Smooth muscle cell (in vitro differentiated cells): ENCODE data around the gene ZNF629. TPM values are rescaled to one million over a fixed set of nuclear protein-coding genes. Genes with fewer than 3 reads are reported as not detected.
"Not testable (repeated sequence)": the region's sequence is repeated elsewhere in the genome, so short reads cannot be mapped to it uniquely, and the experiment has no call there.

Source experiments
- DNase-seq: peaks from one replicate; lab custom pipeline; 2025; ENCODE audit not compliant: unreplicated experiment; lab: John Stamatoyannopoulos, UW
- H2AFZ ChIP-seq: fragments of 200-600 bp; sonication (generic); 2 replicates; pipeline ENCODE4 v1.6.0; 2016; ENCODE audit warnings: antibody characterized with exemption, low read depth, mild to moderate bottlenecking
- H3F3A ChIP-seq: fragments of 200-600 bp; sonication (generic); 2 replicates; pipeline ENCODE4 v1.6.0; 2017; ENCODE audit warnings: antibody characterized with exemption, low read depth
- H3K27ac ChIP-seq: fragments of 200-600 bp; sonication (generic); 2 replicates; pipeline ENCODE4 v1.5.1; 2016; ENCODE audit warnings: low read depth, mild to moderate bottlenecking
- H3K27me3 ChIP-seq: fragments of 200-600 bp; sonication (generic); 2 replicates; pipeline ENCODE4 v1.6.1; 2016; ENCODE audit warnings: low read depth, mild to moderate bottlenecking
- H3K36me3 ChIP-seq: fragments of 200-600 bp; sonication (generic); 2 replicates; pipeline ENCODE4 v1.5.1; 2016; ENCODE audit warnings: low read depth
- H3K4me1 ChIP-seq: fragments of 200-600 bp; sonication (generic); 2 replicates; pipeline ENCODE4 v1.5.1; 2016; ENCODE audit warnings: low read depth
- H3K4me2 ChIP-seq: fragments of 200-600 bp; sonication (generic); 2 replicates; pipeline ENCODE4 v1.6.0; 2016; ENCODE audit warnings: mild to moderate bottlenecking
- H3K4me3 ChIP-seq: fragments of 200-600 bp; sonication (generic); 2 replicates; pipeline ENCODE4 v1.5.1; 2016; ENCODE audit warnings: mild to moderate bottlenecking
- H3K79me2 ChIP-seq: fragments of 200-600 bp; sonication (generic); 2 replicates; pipeline ENCODE4 v1.6.0; 2016; ENCODE audit warnings: low read depth, mild to moderate bottlenecking
- H3K9ac ChIP-seq: fragments of 200-600 bp; sonication (generic); 2 replicates; pipeline ENCODE4 v1.6.0; 2016; ENCODE audit warnings: low read depth
- H3K9me3 ChIP-seq: fragments of 200-600 bp; sonication (generic); replicated peaks from 2 replicates; pipeline ENCODE4 v1.5.1; 2016; ENCODE audit warnings: low read depth
- H4K20me1 ChIP-seq: fragments of 200-600 bp; sonication (generic); 2 replicates; pipeline ENCODE4 v1.6.0; 2016; ENCODE audit warnings: low read depth
- WGBS: methylation state at CpG from one replicate; pipeline ENCODE4 v1.1.7; 2016; ENCODE audit warnings: low lambda C conversion rate; 5-methylcytosine and 5-hydroxymethylcytosine counted together
- polyA plus RNA-seq: library from polyadenylated mRNA; unstranded; fragments of >200 nt; fragmentation: Nextera tagmentation; extraction: Ambion mirVana; gene quantifications from 2 replicates; pipeline ENCODE4 v1.2.1, GENCODE V29; 2016
- total RNA-seq: library from RNA; depleted of rRNA; stranded (reverse); fragments of >200 nt; gene quantifications from 2 replicates; pipeline ENCODE4 v1.2.3, GENCODE V29; 2014
- TF ChIP-seq, protein P1 (sequence below): fragments of 200-600 bp; sonication (generic); IDR thresholded peaks from 2 replicates; pipeline ENCODE4 v1.5.1; 2017; ENCODE audit warnings: borderline replicate concordance, mild to moderate bottlenecking, antibody characterized with exemption; ENCODE audit not compliant: insufficient read depth, poor library complexity, severe bottlenecking

Gene ZNF629
- total and polyA plus RNA-seq, 2 experiments from 2014 or later: 11.6 to 13.4 TPM

DNA sequence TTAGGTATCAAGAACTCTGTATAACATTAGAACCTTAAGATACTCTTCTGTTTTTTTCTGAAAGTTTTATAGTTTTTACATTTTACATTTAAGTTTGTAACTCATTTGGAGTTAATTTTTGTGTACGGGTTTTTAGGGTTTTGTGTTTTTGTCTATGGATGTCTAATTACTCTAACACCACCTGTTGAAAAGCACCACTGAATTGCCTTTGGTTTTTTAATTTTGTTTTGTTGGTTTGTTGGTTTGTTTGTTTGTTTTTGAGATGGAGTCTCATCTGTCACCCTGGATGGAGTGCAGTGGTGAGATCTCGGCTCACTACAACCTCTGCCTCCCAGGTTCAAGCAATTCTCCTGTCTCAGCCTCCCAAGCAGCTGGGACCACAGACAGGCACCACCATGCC is 29.8 kb upstream of the ZNF629 start:
- Histone ChIP-seq H3K36me3 (no peaks in the 10 kb centered on the region), H3K4me2 (no peak overlapping the region), H4K20me1 (no peaks in the 10 kb centered on the region), H3K79me2 (no peaks in the 10 kb centered on the region), H3K4me3 (no peak overlapping the region), H3K9me3 (no peaks in the 10 kb centered on the region), H3K9ac (no peak overlapping the region), H3F3A (no peaks in the 10 kb centered on the region), H2AFZ (no peak overlapping the region), H3K4me1 (no peaks in the 10 kb centered on the region), H3K27ac (no peak overlapping the region), H3K27me3 (no peaks in the 10 kb centered on the region)
- WGBS: 85% methylated on average over 2 of the region's 2 CpGs
- TF ChIP-seq, protein P1, sequence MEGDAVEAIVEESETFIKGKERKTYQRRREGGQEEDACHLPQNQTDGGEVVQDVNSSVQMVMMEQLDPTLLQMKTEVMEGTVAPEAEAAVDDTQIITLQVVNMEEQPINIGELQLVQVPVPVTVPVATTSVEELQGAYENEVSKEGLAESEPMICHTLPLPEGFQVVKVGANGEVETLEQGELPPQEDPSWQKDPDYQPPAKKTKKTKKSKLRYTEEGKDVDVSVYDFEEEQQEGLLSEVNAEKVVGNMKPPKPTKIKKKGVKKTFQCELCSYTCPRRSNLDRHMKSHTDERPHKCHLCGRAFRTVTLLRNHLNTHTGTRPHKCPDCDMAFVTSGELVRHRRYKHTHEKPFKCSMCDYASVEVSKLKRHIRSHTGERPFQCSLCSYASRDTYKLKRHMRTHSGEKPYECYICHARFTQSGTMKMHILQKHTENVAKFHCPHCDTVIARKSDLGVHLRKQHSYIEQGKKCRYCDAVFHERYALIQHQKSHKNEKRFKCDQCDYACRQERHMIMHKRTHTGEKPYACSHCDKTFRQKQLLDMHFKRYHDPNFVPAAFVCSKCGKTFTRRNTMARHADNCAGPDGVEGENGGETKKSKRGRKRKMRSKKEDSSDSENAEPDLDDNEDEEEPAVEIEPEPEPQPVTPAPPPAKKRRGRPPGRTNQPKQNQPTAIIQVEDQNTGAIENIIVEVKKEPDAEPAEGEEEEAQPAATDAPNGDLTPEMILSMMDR: no peak
- DNase-seq: no peak

DNA sequence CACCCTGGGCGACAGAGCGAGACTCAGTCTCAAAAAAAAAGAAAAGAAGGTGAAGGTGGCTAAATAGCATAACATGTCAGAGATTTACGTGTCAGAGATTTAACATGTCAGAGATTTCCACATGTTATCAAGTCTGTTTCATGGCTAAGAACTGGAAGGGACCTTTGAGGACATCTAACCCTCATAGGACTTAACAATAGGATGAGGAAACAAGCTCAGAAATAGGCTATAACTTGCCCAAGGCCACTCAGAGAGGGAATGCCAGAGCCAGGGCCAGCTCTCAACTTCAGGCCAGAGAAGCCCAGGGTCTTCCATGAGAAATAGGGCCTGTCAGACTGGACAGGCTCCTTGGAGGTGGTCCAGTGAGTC is 26.8 kb upstream of the ZNF629 start:
- Histone ChIP-seq H3K36me3 (no peaks in the 10 kb centered on the region), H3K27ac (no peak overlapping the region), H3K9ac (peak overlapping the region; percentile 17), H3K9me3 (no peaks in the 10 kb centered on the region), H4K20me1 (no peaks in the 10 kb centered on the region), H3K4me2 (peak overlapping the region; percentile 71), H2AFZ (peak overlapping the region; percentile 67), H3F3A (peaks cover 3% of the 10 kb centered on the region), H3K79me2 (no peaks in the 10 kb centered on the region), H3K4me1 (no peaks in the 10 kb centered on the region), H3K27me3 (no peaks in the 10 kb centered on the region), H3K4me3 (peak overlapping the region; percentile 43)
- no peak for DNase-seq
- TF ChIP-seq, protein P1: no peak
- WGBS: 92% methylated on average over 3 of the region's 3 CpGs

DNA sequence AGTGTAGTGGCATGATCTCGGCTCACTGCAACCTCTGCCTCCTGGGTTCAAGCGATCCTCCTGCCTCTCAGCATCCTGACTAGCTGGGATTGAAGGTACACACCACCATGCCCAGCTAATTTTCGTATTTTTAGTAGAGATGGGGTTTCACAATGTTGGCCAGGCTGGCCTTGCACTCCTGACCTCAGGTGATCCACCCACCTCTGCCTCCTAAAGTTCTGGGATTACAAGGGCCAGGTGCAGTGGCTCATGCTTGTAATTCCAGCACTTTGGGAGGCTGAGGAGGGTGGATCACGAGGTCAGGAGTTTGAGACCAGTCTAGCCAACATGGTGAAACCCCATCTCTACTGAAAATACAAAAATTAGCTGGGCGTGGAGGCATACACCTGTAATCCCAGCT is 22.7 kb upstream of the ZNF629 start:
- H3K4me1 ChIP-seq, H3K4me3 ChIP-seq, H3K27ac ChIP-seq, H3K27me3 ChIP-seq, H3K79me2 ChIP-seq, H3K9ac ChIP-seq, H3K9me3 ChIP-seq, DNase-seq, H3K36me3 ChIP-seq, H4K20me1 ChIP-seq, H2AFZ ChIP-seq, H3K4me2 ChIP-seq: not testable (repeated sequence)
- 86% methylated on average over 5 of the region's 5 CpGs for WGBS
- peaks cover 11% of the 10 kb centered on the region for H3F3A ChIP-seq

DNA sequence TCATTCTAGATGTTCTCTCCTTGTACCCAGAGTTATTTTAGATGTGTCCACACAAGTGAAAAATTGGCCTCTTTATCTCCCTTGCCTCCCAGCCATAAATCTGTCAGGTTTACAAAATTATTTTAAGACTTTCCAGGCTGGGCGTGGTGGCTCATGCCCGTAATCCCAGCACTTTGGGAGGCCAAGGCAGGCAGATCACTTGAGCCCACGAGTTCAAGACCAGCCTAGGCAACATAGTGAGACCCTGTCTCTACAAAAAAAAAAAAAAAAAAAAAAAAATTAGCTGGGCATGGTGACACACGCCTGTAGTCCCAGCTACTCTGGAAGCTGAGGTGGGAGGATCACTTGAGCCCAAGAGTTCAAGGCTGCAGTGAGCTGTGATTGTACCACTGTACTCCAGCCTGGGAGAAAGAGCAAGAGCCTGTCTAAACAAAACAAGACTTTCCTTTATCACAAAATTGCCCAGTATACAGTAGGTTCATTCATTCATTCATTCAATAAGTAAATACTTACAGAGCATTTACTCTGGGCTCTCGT is 22.0 kb upstream of the ZNF629 start:
- H3K4me2 ChIP-seq, H4K20me1 ChIP-seq, H3K9ac ChIP-seq, H3K4me3 ChIP-seq, H2AFZ ChIP-seq, DNase-seq, H3K27me3 ChIP-seq, H3K4me1 ChIP-seq, H3K79me2 ChIP-seq, H3K36me3 ChIP-seq, H3K27ac ChIP-seq, H3K9me3 ChIP-seq: not testable (repeated sequence)
- WGBS: 92% methylated on average over 2 of the region's 5 CpGs
- H3F3A ChIP-seq: peaks cover 11% of the 10 kb centered on the region

DNA sequence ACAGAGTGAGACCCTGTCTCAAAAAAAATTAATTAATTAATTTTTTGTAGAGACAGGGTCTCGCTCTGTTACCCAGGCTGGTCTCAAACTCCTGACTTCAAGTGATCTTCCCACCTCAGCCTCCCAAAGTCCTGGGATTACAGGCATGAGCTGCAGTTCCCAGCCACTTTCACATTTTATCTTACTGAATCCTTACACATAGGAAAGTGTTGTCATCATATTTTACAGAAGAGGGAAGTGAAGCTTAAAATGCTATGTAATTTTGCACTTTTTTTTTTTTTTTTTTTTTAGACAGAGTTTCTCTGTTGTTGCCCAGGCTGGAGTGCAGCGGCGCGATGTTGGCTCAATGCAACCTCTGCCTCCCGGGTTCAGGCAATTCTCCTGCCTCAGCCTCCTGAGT is 21.1 kb upstream of the ZNF629 start:
- peaks cover 11% of the 10 kb centered on the region for H3F3A ChIP-seq
- 100% methylated on average over 5 of the region's 5 CpGs for WGBS
- no peaks in the 10 kb centered on the region for H3K36me3 ChIP-seq
- H4K20me1 ChIP-seq: no peaks in the 10 kb centered on the region
- H3K27ac ChIP-seq: no peak overlapping the region
- H3K27me3 ChIP-seq: no peaks in the 10 kb centered on the region
- peaks cover 7% of the 10 kb centered on the region for H3K4me1 ChIP-seq
- no peak for DNase-seq
- no peak overlapping the region for H3K9ac ChIP-seq
- H3K4me3 ChIP-seq: no peak overlapping the region
- TF ChIP-seq, protein P1: no peak
- no peaks in the 10 kb centered on the region for H3K79me2 ChIP-seq
- H3K4me2 ChIP-seq: no peak overlapping the region
- no peak overlapping the region for H2AFZ ChIP-seq
- no peaks in the 10 kb centered on the region for H3K9me3 ChIP-seq
